Endodermal cell (in vitro differentiated cells): Measurements from ENCODE around the gene PLAC8L1. TPM values are rescaled to one million over a fixed set of nuclear protein-coding genes. Genes with fewer than 3 reads are reported as not detected.

Experiments used
- DNase-seq: peaks from one replicate; pipeline ENCODE4 v3.0.0-alpha.2; 2017
- H3K27ac ChIP-seq: 2 replicates; pipeline ENCODE4 v1.5.1; 2013; ENCODE audit warnings: mild to moderate bottlenecking, low read depth, low read length, moderate library complexity
- H3K27me3 ChIP-seq: 2 replicates; pipeline ENCODE4 v1.6.1; 2013; ENCODE audit warnings: mild to moderate bottlenecking, low read length, moderate library complexity; ENCODE audit not compliant: insufficient read depth, control insufficient read depth, poor library complexity, severe bottlenecking
- H3K36me3 ChIP-seq: 2 replicates; pipeline ENCODE4 v1.7.0; 2013; ENCODE audit warnings: mild to moderate bottlenecking, low read length, moderate library complexity; ENCODE audit not compliant: control insufficient read depth, insufficient read depth
- H3K4me1 ChIP-seq: one replicate; pipeline ENCODE4 v1.7.0; 2013; ENCODE audit warnings: low read length; ENCODE audit not compliant: control insufficient read depth, insufficient read depth
- H3K4me3 ChIP-seq: 2 replicates; pipeline ENCODE4 v1.5.1; 2013; ENCODE audit warnings: mild to moderate bottlenecking, low read length, moderate library complexity
- H3K9ac ChIP-seq: 2 replicates; pipeline ENCODE4 v1.6.1; 2013; ENCODE audit warnings: mild to moderate bottlenecking, low read length, moderate library complexity; ENCODE audit not compliant: poor library complexity, severe bottlenecking; ENCODE audit errors: extremely low read depth
- H3K9me3 ChIP-seq: 2 replicates; pipeline ENCODE4 v1.6.1; 2013; ENCODE audit warnings: mild to moderate bottlenecking, low read length, moderate library complexity; ENCODE audit not compliant: control insufficient read depth
- H3K27ac Mint-ChIP-seq: 2 replicates; pipeline ENCODE4 v1.8.0; 2020; ENCODE audit warnings: mixed read lengths
- H3K27me3 Mint-ChIP-seq: 2 replicates; pipeline ENCODE4 v1.8.0; 2021; ENCODE audit warnings: mild to moderate bottlenecking, mixed read lengths; ENCODE audit not compliant: insufficient read depth
- H3K36me3 Mint-ChIP-seq: 2 replicates; pipeline ENCODE4 v1.8.0; 2020; ENCODE audit warnings: low read depth, mixed read lengths
- H3K4me1 Mint-ChIP-seq: 2 replicates; pipeline ENCODE4 v1.8.0; 2020; ENCODE audit warnings: mixed read lengths
- H3K4me3 Mint-ChIP-seq: 2 replicates; pipeline ENCODE4 v1.8.0; 2020; ENCODE audit warnings: mild to moderate bottlenecking, moderate library complexity, mixed read lengths
- H3K9me3 Mint-ChIP-seq: 2 replicates; pipeline ENCODE4 v1.8.0; 2020; ENCODE audit warnings: mild to moderate bottlenecking, mixed read lengths
- CTCF ChIP-seq: fragments of 200-600 bp; sonication (generic); conservative IDR thresholded peaks from 2 replicates; pipeline ENCODE4 v1.5.0; 2021; ENCODE audit warnings: antibody characterized with exemption, mild to moderate bottlenecking
- WGBS, 2 experiments: methylation state at CpG; one replicate each; pipeline versions ENCODE4 v1.1.5 to v1.1.7; 2013; ENCODE audit warnings: missing lambda C conversion rate in 2 of 2, mixed read lengths in 1 of 2; ENCODE audit not compliant: insufficient coverage in 1 of 2, insufficient read length in 1 of 2; 5-methylcytosine and 5-hydroxymethylcytosine counted together
- total RNA-seq, 2 donors: library from RNA; stranded (reverse); fragmentation: NEBNext Ultra II Directional in 1 of 2; extraction: Animal tissue kit (Norgen Biotek cat#: 25700) in 1 of 2; gene quantifications; 2 replicates in 1 of 2; 3 replicates in 1 of 2; pipeline ENCODE4 v1.2.1, GENCODE V29; 2021

Gene PLAC8L1
- total RNA-seq, 2 donors from 2014 or later, result 1.00 to 1.5 TPM

- H3K9ac ChIP-seq, result no peak overlapping the region
- no peak overlapping the region for H3K27ac Mint-ChIP-seq
- no peak for DNase-seq
- H3K36me3 Mint-ChIP-seq, result no peaks in the 10 kb centered on the region
- no peaks in the 10 kb centered on the region for H3K9me3 Mint-ChIP-seq
- H3K4me3 ChIP-seq, result no peak overlapping the region
- no peaks in the 10 kb centered on the region for H3K36me3 ChIP-seq
- H3K27me3 ChIP-seq, result no peaks in the 10 kb centered on the region
- H3K4me3 Mint-ChIP-seq, result no peak overlapping the region
- no peak for TF ChIP-seq CTCF
- H3K27ac ChIP-seq, result no peak overlapping the region
- H3K4me1 Mint-ChIP-seq, result peaks cover 21% of the 10 kb centered on the region
- 93 to 100% methylated on average over 1 to 3 of the region's 3 CpGs for WGBS, 2 experiments
- H3K9me3 ChIP-seq, result no peaks in the 10 kb centered on the region
- peaks cover 6% of the 10 kb centered on the region for H3K27me3 Mint-ChIP-seq
- peaks cover 14% of the 10 kb centered on the region for H3K4me1 ChIP-seq
These were observed 64.8 kb downstream of the PLAC8L1 start for GRCh38 chr5:146040527-146040926.

GRCh38 chr5:146039420-146039819, 66.0 kb downstream of the PLAC8L1 start:
- TF ChIP-seq CTCF, result no peak
- H3K27ac Mint-ChIP-seq, result no peak overlapping the region
- Histone ChIP-seq H3K4me1 (peaks cover 16% of the 10 kb centered on the region), H3K36me3 (no peaks in the 10 kb centered on the region), H3K27me3 (no peaks in the 10 kb centered on the region), H3K4me3 (no peak overlapping the region), H3K9ac (no peak overlapping the region), H3K27ac (no peak overlapping the region), H3K9me3 (no peaks in the 10 kb centered on the region)
- peaks cover 6% of the 10 kb centered on the region for H3K27me3 Mint-ChIP-seq
- H3K4me1 Mint-ChIP-seq, result peaks cover 22% of the 10 kb centered on the region
- DNase-seq, result no peak
- H3K4me3 Mint-ChIP-seq, result no peak overlapping the region
- H3K9me3 Mint-ChIP-seq, result no peaks in the 10 kb centered on the region
- no peaks in the 10 kb centered on the region for H3K36me3 Mint-ChIP-seq
- WGBS, 2 experiments, result 95 to 100% methylated on average over 2 to 3 of the region's 3 CpGs

GRCh38 chr5:146034605-146035004, 70.8 kb downstream of the PLAC8L1 start:
- Histone ChIP-seq H3K4me1 (peaks cover 29% of the 10 kb centered on the region), H3K9ac (no peak overlapping the region), H3K4me3 (no peak overlapping the region), H3K27ac (no peak overlapping the region), H3K27me3 (no peaks in the 10 kb centered on the region), H3K36me3 (no peaks in the 10 kb centered on the region), H3K9me3 (no peaks in the 10 kb centered on the region)
- WGBS, 2 experiments, result 44 to 68% methylated on average over 2 to 4 of the region's 4 CpGs
- Mint-ChIP-seq H3K4me1 (peaks cover 27% of the 10 kb centered on the region), H3K4me3 (no peak overlapping the region), H3K9me3 (no peaks in the 10 kb centered on the region), H3K36me3 (no peaks in the 10 kb centered on the region), H3K27ac (no peak overlapping the region), H3K27me3 (peaks cover 6% of the 10 kb centered on the region)
- no peak for TF ChIP-seq CTCF
- DNase-seq, result no peak

Other genes with a start within 250 kb of the PLAC8L1 start
- gene GRXCR2, start 232.6 kb downstream of the PLAC8L1 start, total RNA-seq, result not detected
- gene SH3RF2, start 169.0 kb downstream of the PLAC8L1 start, total RNA-seq, result 1 to 10 TPM; 2.6 to 3.2 TPM
- gene LARS1, start 77.1 kb upstream of the PLAC8L1 start, total RNA-seq, result 100 to 1,000 TPM; 188 to 190 TPM
- gene RBM27, start 98.0 kb upstream of the PLAC8L1 start, total RNA-seq, result 10 to 100 TPM; 26.9 to 30.9 TPM
- gene POU4F3, start 233.3 kb upstream of the PLAC8L1 start, total RNA-seq, result under 1 TPM; 0.27 to 0.46 TPM